HUES64 (cell line): ENCODE results near the gene SLC24A1.

Source experiments
- H3K27ac ChIP-seq: 2 replicates; pipeline ENCODE4 v1.7.0; 2013; ENCODE audit warnings: low read depth, low read length, inconsistent platforms
- H3K27me3 ChIP-seq: 2 replicates; pipeline ENCODE4 v1.6.1; 2013; ENCODE audit warnings: mild to moderate bottlenecking, low read length; ENCODE audit not compliant: insufficient read depth
- H3K36me3 ChIP-seq: 2 replicates; pipeline ENCODE4 v1.6.1; 2013; ENCODE audit warnings: mild to moderate bottlenecking, low read length; ENCODE audit not compliant: insufficient read depth
- H3K4me1 ChIP-seq: 2 replicates; pipeline ENCODE4 v1.6.1; 2013; ENCODE audit warnings: mild to moderate bottlenecking, low read length, moderate library complexity; ENCODE audit not compliant: insufficient read depth
- H3K4me3 ChIP-seq: 2 replicates; pipeline ENCODE4 v1.5.1; 2013; ENCODE audit warnings: mild to moderate bottlenecking, low read length, moderate library complexity
- H3K9ac ChIP-seq: 2 replicates; pipeline ENCODE4 v1.6.1; 2013; ENCODE audit warnings: mild to moderate bottlenecking, low read depth, low read length
- H3K9me3 ChIP-seq: 2 replicates; pipeline ENCODE4 v1.6.1; 2013; ENCODE audit warnings: low read depth, low read length; ENCODE audit not compliant: insufficient read depth
- WGBS: fragments of 150-250, 120-280 bp; methylation state at CpG from one replicate; pipeline ENCODE4 v1.1.7; 2013; ENCODE audit warnings: missing lambda C conversion rate; 5-methylcytosine and 5-hydroxymethylcytosine counted together

SLC24A1 gene

DNA sequence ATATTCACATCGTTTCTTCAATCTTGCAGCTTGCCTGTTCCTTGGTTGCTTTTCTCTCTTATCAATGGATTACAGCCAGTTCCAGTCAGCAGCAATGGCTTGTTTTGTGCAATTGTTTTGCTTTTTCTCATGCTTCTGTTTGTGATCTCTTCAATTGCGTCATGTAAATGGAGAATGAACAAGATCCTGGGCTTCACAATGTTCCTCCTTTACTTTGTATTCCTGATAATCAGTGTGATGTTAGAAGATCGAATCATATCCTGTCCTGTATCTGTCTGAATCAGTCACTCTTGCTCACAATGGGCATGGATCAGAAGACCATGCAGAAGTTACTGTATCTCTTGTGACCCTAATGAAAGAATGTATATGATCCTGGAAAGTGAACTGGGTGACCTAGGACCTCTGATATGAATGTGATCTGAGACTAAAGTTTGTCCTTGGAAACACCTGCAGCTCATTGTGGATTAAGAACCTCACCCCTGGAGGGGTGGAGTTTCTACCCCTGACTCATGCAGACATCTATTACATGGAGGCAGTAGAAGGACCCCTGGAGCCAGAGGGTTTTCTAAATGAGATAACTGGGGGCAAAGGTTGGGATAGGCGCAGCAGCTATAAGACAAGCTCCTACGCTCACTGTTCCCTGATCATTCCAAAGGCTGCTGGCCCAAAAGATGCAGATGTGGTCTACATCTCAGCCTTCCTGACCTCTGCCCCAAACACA, 32.2 kb downstream of the SLC24A1 start:
- H3K9ac ChIP-seq = no peak overlapping the region
- H3K4me1 ChIP-seq = no peaks in the 10 kb centered on the region
- H3K27me3 ChIP-seq = no peaks in the 10 kb centered on the region
- H3K36me3 ChIP-seq = no peaks in the 10 kb centered on the region
- no peaks in the 10 kb centered on the region for H3K9me3 ChIP-seq
- H3K27ac ChIP-seq = no peak overlapping the region
- 98% methylated on average over 5 of the region's 5 CpGs for WGBS
- H3K4me3 ChIP-seq = no peak overlapping the region

DNA sequence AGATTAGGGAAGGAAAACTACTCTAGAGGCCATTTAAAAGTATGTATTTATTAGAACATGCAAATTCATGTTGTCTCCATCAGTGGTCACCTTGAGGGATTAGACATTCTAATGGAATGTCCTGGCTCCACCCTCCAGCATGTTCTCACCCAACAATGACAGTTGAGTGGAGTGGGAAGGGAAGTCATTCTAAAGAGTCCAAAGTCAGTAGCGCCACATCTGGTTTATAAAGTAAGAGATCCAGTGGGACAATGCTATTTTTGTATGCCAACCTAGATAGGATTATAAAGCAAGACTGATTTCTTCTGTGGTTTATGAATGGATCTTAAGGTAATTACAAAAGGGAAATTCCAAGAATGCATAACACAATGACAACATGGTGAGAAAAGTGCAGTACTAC, 33.3 kb downstream of the SLC24A1 start:
- Histone ChIP-seq H3K9ac (no peak overlapping the region), H3K4me3 (no peak overlapping the region), H3K36me3 (no peaks in the 10 kb centered on the region), H3K9me3 (no peaks in the 10 kb centered on the region), H3K27ac (no peak overlapping the region), H3K27me3 (no peaks in the 10 kb centered on the region), H3K4me1 (no peaks in the 10 kb centered on the region)
- 94% methylated on average over 1 of the region's 1 CpG for WGBS

DNA sequence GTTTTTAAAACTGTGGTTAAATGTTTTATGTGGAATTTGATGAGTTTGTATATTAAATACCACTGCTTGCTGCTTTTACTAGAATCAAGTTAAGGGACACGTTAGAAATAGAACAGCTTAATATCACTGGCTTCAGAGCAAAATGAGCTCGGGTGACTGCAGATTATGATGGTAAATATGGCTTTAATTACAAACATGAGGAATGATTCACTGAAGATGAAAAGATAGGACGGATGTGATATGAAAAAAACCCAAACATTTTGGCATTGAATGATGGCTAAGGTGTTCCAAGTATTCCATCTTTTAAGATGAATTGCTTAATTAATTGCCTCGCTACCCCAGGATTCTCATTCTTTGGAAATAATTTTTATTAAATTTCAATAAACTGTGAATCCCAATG, 33.7 kb downstream of the SLC24A1 start:
- Histone ChIP-seq H3K4me1 (no peaks in the 10 kb centered on the region), H3K36me3 (no peaks in the 10 kb centered on the region), H3K4me3 (no peak overlapping the region), H3K27me3 (no peaks in the 10 kb centered on the region), H3K9ac (no peak overlapping the region), H3K27ac (no peak overlapping the region), H3K9me3 (no peaks in the 10 kb centered on the region)
- WGBS = 88% methylated on average over 3 of the region's 4 CpGs

DNA sequence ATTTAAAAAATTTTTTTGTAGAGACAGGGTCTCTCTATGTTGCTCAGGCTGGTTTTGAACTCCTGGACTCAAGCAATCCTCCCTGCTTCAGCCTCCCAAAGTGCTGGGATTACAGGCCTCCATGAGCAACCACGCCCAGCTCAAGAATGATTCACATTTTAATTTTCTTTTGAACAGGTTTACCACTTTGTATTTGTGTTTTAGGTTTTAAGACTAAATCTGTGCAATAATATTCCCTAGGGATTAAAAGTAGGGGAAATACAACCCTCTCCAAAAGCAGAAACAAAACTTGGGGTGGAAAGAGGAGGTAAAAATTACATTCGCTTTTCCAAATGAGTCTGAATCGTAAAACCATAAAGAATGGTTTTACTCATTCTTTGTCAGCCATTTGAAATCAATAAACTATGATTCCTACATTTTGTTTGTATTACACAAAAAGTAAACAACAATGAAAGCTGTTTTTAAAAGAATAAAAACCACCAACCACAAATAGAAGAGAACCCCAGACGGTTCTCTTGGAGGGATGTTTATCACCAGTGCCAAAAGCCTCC, 37.8 kb downstream of the SLC24A1 start:
- no peak overlapping the region for H3K9ac ChIP-seq
- no peak overlapping the region for H3K27ac ChIP-seq
- H3K36me3 ChIP-seq = no peaks in the 10 kb centered on the region
- no peaks in the 10 kb centered on the region for H3K4me1 ChIP-seq
- no peaks in the 10 kb centered on the region for H3K27me3 ChIP-seq
- H3K4me3 ChIP-seq = no peak overlapping the region
- 94% methylated on average over 4 of the region's 4 CpGs for WGBS
- H3K9me3 ChIP-seq = no peaks in the 10 kb centered on the region

DNA sequence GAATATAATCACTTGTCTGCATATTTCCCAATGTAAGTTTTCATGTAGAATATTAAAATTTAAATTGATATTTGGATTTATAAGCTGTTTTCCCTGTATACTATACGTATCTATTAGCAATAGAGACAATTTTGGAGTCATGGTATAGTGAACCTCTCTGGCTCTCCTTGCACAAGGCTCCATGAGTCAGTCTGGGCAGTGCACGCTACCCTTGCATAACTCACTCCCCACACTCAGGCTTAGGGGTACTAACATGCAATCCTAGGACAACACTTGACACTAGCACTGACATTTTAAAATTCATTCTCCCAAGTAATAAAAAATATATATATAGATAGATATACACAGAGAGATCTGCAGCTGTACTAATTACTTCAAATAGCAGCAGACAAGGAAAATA, 39.2 kb downstream of the SLC24A1 start:
- 98% methylated on average over 2 of the region's 2 CpGs for WGBS
- Histone ChIP-seq H3K4me3 (no peak overlapping the region), H3K27me3 (no peaks in the 10 kb centered on the region), H3K4me1 (no peaks in the 10 kb centered on the region), H3K27ac (no peak overlapping the region), H3K36me3 (no peaks in the 10 kb centered on the region), H3K9ac (no peak overlapping the region), H3K9me3 (no peaks in the 10 kb centered on the region)

DNA sequence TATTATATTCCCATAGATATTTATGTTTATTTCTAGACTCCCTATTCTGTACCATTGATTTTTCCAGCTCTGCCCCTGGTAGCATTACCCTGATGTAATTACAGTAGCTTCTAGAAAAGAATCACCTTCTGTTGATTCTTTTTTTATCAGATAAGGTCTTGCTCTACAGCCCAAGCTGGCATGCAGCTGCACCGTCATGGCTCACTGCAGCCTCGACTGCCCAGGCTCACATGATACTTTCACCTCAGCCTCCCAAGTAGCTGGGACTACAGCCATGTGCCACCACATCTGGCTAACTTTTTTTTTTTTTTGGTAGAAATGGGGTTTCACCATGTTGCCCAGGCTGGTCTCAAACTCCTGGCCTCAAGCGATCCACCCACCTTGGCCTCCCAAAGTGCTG, 41.8 kb downstream of the SLC24A1 start:
- Histone ChIP-seq H3K36me3 (no peaks in the 10 kb centered on the region), H3K27ac (no peak overlapping the region), H3K9ac (no peak overlapping the region), H3K27me3 (no peaks in the 10 kb centered on the region), H3K4me1 (no peaks in the 10 kb centered on the region), H3K4me3 (no peak overlapping the region), H3K9me3 (no peaks in the 10 kb centered on the region)
- WGBS = 96% methylated on average over 3 of the region's 3 CpGs

DNA sequence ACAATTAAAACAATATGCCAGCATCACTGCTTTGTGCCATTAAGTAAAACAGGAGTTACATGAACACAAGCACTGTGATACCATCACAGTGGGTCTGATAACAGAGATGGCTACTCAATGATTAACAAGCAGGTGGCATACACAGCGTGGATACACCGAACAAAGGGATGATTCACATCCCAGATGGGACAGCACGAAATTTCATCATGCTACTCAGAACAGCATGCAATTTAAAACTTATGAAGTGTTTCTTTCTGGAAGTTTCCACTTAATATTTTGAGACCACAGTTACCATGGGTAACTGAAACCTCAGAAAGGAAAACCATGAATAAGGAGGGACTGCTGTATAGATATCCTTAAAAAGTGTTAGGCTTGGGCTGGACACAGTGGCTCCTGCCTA, 44.5 kb downstream of the SLC24A1 start:
- H3K4me3 ChIP-seq = no peak overlapping the region
- 89% methylated on average over 3 of the region's 3 CpGs for WGBS
- H3K36me3 ChIP-seq = no peaks in the 10 kb centered on the region
- H3K27me3 ChIP-seq = no peaks in the 10 kb centered on the region
- H3K27ac ChIP-seq = no peak overlapping the region
- H3K9me3 ChIP-seq = no peaks in the 10 kb centered on the region
- no peak overlapping the region for H3K9ac ChIP-seq
- H3K4me1 ChIP-seq = no peaks in the 10 kb centered on the region

DNA sequence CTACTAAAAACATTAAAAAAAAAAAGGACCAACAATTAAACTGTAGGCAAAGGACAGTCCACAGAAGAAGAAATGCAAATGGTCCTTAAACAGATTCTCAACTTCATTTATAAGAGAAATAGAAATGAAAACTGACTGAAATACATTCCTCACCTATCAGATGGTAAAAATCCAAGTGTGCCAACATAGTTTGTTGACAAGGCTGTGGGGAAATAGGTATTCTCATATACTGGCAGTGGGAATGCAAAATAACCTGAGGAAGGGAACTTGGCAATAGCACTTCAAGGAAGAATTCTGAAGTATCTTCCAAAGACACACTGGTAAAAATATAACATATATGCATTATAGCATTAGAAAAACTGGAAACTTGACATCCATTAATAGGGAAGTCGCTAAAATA, 53.8 kb downstream of the SLC24A1 start:
- no peaks in the 10 kb centered on the region for H3K4me1 ChIP-seq
- no peak overlapping the region for H3K9ac ChIP-seq
- no peak overlapping the region for H3K4me3 ChIP-seq
- no CpG with 5 or more reads among the region's 1 CpG for WGBS
- no peaks in the 10 kb centered on the region for H3K9me3 ChIP-seq
- no peaks in the 10 kb centered on the region for H3K36me3 ChIP-seq
- no peaks in the 10 kb centered on the region for H3K27me3 ChIP-seq
- H3K27ac ChIP-seq = no peak overlapping the region

DNA sequence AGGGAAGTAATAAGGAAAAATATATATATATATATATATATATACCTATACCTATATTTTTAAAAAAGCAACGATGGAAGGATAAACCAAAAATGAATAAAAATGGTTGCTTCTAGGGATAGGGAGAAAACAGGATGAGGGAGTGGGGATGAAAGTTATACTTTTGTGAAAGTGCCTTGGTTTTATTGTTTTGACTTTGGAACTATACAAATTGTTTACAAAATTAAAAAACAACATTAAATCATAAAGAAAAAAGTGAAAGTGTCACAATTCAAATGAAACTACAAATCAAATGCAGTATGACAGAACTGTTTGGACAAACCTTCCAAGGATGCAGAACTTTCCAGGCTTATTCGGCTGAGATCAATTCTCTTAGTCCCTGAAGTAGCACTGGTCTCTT, 54.4 kb downstream of the SLC24A1 start:
- Histone ChIP-seq H3K9ac (no peak overlapping the region), H3K4me1 (no peaks in the 10 kb centered on the region), H3K36me3 (no peaks in the 10 kb centered on the region), H3K27ac (no peak overlapping the region), H3K27me3 (no peaks in the 10 kb centered on the region), H3K4me3 (no peak overlapping the region), H3K9me3 (no peaks in the 10 kb centered on the region)
- 82% methylated on average over 2 of the region's 2 CpGs for WGBS

DNA sequence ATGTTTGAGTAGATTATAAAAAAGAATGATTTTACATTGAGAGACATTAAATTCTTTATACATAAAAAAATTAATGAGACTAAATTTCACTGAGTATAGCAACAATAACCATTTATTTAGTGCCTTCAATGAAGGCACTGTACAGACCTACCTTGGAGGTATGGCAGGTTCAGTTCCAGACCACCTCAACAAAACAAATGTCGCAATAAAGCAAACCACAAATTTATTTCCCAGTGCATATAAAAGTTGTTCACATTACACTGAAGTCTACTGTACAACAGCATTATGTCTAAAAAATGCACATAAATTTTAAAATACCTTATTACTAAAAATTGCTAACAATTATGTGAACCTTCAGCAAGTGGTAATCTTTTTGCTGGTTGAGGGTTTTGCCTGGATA, 58.8 kb downstream of the SLC24A1 start:
- no peaks in the 10 kb centered on the region for H3K4me1 ChIP-seq
- 89% methylated on average over 1 of the region's 1 CpG for WGBS
- no peaks in the 10 kb centered on the region for H3K9me3 ChIP-seq
- no peak overlapping the region for H3K27ac ChIP-seq
- H3K9ac ChIP-seq = no peak overlapping the region
- H3K4me3 ChIP-seq = no peak overlapping the region
- no peaks in the 10 kb centered on the region for H3K36me3 ChIP-seq
- no peaks in the 10 kb centered on the region for H3K27me3 ChIP-seq

DNA sequence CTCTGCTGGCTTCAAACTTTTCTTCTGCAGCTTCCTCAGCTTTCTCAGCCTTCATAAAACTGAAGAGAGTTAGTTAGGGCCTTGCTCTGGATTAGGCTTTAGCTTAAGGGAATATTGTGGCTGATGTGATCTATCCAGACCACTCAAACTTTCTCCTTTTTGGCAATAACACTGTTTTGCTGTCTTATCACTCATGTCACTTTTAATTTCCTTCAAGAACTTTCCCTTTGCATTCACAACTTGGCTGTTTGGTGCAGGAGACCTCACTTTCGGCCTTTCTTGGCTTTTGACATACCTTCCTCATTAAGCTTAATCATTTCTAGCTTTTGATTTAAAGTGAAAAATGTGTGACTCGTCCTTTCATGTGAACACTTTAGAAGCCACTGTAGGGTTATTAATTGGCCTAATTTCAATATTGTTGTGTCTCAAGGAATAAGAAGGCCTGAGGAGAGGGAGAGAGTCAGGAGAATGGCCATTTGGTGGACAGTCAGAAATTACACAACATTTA, 60.7 kb downstream of the SLC24A1 start:
- H3K9ac ChIP-seq = no peak overlapping the region
- no peak overlapping the region for H3K27ac ChIP-seq
- no peak overlapping the region for H3K4me3 ChIP-seq
- WGBS = 95% methylated on average over 2 of the region's 2 CpGs
- no peaks in the 10 kb centered on the region for H3K4me1 ChIP-seq
- H3K27me3 ChIP-seq = no peaks in the 10 kb centered on the region
- no peaks in the 10 kb centered on the region for H3K9me3 ChIP-seq
- H3K36me3 ChIP-seq = no peaks in the 10 kb centered on the region

DNA sequence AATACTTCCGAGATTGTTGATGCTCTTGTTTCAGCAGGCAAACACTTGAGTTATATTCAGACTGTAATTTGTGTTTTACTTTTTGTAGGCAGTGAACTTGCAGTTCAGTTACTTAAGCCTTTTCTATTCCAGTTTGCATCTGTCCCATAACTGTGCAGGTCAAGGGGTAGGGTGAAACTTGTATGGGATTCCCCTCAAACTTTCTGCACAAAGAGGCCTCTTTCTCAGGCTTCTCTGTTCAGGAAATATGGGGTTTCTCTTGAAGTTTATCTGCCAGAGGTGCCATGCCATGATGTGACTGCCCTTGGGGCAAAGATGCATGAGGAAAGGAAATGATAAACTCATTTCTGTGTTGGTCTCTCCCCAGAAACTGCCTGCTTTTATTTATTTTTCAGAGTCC, 66.7 kb downstream of the SLC24A1 start:
- no peaks in the 10 kb centered on the region for H3K9me3 ChIP-seq
- 97% methylated on average over 1 of the region's 1 CpG for WGBS
- no peaks in the 10 kb centered on the region for H3K4me1 ChIP-seq
- H3K27me3 ChIP-seq = no peaks in the 10 kb centered on the region
- H3K36me3 ChIP-seq = no peaks in the 10 kb centered on the region
- H3K4me3 ChIP-seq = no peak overlapping the region
- H3K27ac ChIP-seq = no peak overlapping the region
- H3K9ac ChIP-seq = no peak overlapping the region
